CD14-positive monocyte (primary cell): ENCODE data around the gene CMSS1. TPM values are rescaled to one million over a fixed set of nuclear protein-coding genes. Genes with fewer than 3 reads are reported as not detected.

Experiments
- DNase-seq, 3 donors: peaks; one replicate each; pipeline ENCODE4 v3.0.0-alpha.2; 2011 to 2022
- H2AFZ ChIP-seq: 2 replicates; pipeline ENCODE4 v1.6.0; 2012; ENCODE audit warnings: mild to moderate bottlenecking, low read depth, low read length, inconsistent platforms; ENCODE audit not compliant: insufficient read depth, poor library complexity, severe bottlenecking
- H3K27ac ChIP-seq, 2 donors: 1 replicate in 1 of 2; 2 replicates in 1 of 2; pipeline ENCODE4 v1.5.1; 2012 to 2013; ENCODE audit warnings: low read length in 2 of 2, control low read depth in 1 of 2, inconsistent platforms in 1 of 2, low read depth in 1 of 2, mild to moderate bottlenecking in 1 of 2
- H3K27me3 ChIP-seq, 2 donors: one replicate each; pipeline versions ENCODE4 v1.6.0 to v1.6.1; 2011 to 2013; ENCODE audit warnings: low read length in 2 of 2; ENCODE audit not compliant: control insufficient read depth in 2 of 2, insufficient read depth in 2 of 2
- H3K36me3 ChIP-seq, 2 donors: replicated peaks in 1 of 2; 1 replicate in 1 of 2; 2 replicates in 1 of 2; pipeline versions ENCODE4 v1.5.1 to v1.6.1; 2012 to 2013; ENCODE audit warnings: low read length in 2 of 2, control low read depth in 1 of 2, inconsistent platforms in 1 of 2, mild to moderate bottlenecking in 1 of 2; ENCODE audit not compliant: insufficient read depth in 2 of 2, control insufficient read depth in 1 of 2
- H3K4me1 ChIP-seq, 2 donors: 1 replicate in 1 of 2; 2 replicates in 1 of 2; pipeline versions ENCODE4 v1.5.1 to v1.6.1; 2012 to 2013; ENCODE audit warnings: low read length in 2 of 2, control low read depth in 1 of 2, inconsistent platforms in 1 of 2, mild to moderate bottlenecking in 1 of 2, moderate library complexity in 1 of 2; ENCODE audit not compliant: insufficient read depth in 2 of 2, control insufficient read depth in 1 of 2
- H3K4me2 ChIP-seq: replicated peaks from 2 replicates; pipeline ENCODE3; 2012; ENCODE audit warnings: low read length, moderate library complexity, mild to moderate bottlenecking; ENCODE audit not compliant: poor library complexity, severe bottlenecking; ENCODE audit errors: extremely low read depth
- H3K4me3 ChIP-seq, 3 experiments: fragments of 200-600 bp in 1 of 3; sonication (generic) in 1 of 3; replicated peaks in 1 of 3; 1 replicate in 2 of 3; 2 replicates in 1 of 3; pipeline ENCODE4 v1.5.1; 2011 to 2013; ENCODE audit warnings: low read length in 3 of 3, mild to moderate bottlenecking in 3 of 3, control low read depth in 2 of 3, low read depth in 2 of 3, inconsistent platforms in 1 of 3, moderate library complexity in 1 of 3
- H3K79me2 ChIP-seq: 2 replicates; pipeline ENCODE4 v1.6.0; 2012; ENCODE audit warnings: mild to moderate bottlenecking, control low read depth, inconsistent platforms, low read length, moderate library complexity; ENCODE audit not compliant: insufficient read depth
- H3K9ac ChIP-seq: 2 replicates; pipeline ENCODE4 v1.6.0; 2017; ENCODE audit warnings: low read length, mild to moderate bottlenecking; ENCODE audit not compliant: insufficient read depth, poor library complexity, severe bottlenecking
- H3K9me3 ChIP-seq, 2 donors: replicated peaks in 1 of 2; 1 replicate in 1 of 2; 2 replicates in 1 of 2; pipeline versions ENCODE4 v1.5.1 to v1.6.1; 2012 to 2013; ENCODE audit warnings: low read length in 2 of 2, control low read depth in 1 of 2; ENCODE audit not compliant: control insufficient read depth in 1 of 2, insufficient read depth in 1 of 2
- H4K20me1 ChIP-seq: 2 replicates; pipeline ENCODE4 v1.6.0; 2012; ENCODE audit warnings: mild to moderate bottlenecking, low read length, control low read depth, moderate library complexity; ENCODE audit not compliant: insufficient read depth
- H3K27ac Mint-ChIP-seq, 7 donors: one replicate each; pipeline ENCODE4 v1.8.0; 2020; ENCODE audit warnings: mild to moderate bottlenecking in 7 of 7, mixed read lengths in 7 of 7, moderate library complexity in 6 of 7, inconsistent platforms in 2 of 7
- H3K27me3 Mint-ChIP-seq, 3 donors: one replicate each; pipeline ENCODE4 v1.8.0; 2021 to 2022; ENCODE audit warnings: low read depth in 3 of 3, mild to moderate bottlenecking in 3 of 3, mixed read lengths in 3 of 3, moderate library complexity in 3 of 3, inconsistent platforms in 1 of 3
- H3K36me3 Mint-ChIP-seq, 2 donors: one replicate each; pipeline ENCODE4 v1.8.0; 2020; ENCODE audit warnings: mixed read lengths in 2 of 2, inconsistent platforms in 1 of 2, mild to moderate bottlenecking in 1 of 2
- H3K4me1 Mint-ChIP-seq: one replicate; pipeline ENCODE4 v1.8.0; 2020; ENCODE audit warnings: mild to moderate bottlenecking, mixed read lengths
- H3K4me3 Mint-ChIP-seq, 2 donors: one replicate each; pipeline ENCODE4 v1.8.0; 2020; ENCODE audit warnings: mild to moderate bottlenecking in 2 of 2, mixed read lengths in 2 of 2, moderate library complexity in 1 of 2
- H3K9me3 Mint-ChIP-seq, 7 donors: one replicate each; pipeline ENCODE4 v1.8.0; 2020 to 2022; ENCODE audit warnings: mixed read lengths in 7 of 7, mild to moderate bottlenecking in 6 of 7, moderate library complexity in 6 of 7, inconsistent platforms in 2 of 7
- WGBS: methylation state at CpG from one replicate; pipeline ENCODE4 v1.1.5; 2013; ENCODE audit warnings: missing lambda C conversion rate; ENCODE audit not compliant: insufficient coverage; 5-methylcytosine and 5-hydroxymethylcytosine counted together
- intact Hi-C, 2 donors: fragments of 100-400 bp; cut with micrococcal nuclease; formaldehyde crosslinking; loops; one replicate each; pipeline versions ENCODE4 v1.15.0 to v1.15.1; 2023
- polyA plus RNA-seq, 3 donors: library from polyadenylated mRNA; depleted of rRNA in 1 of 3; unstranded in 2 of 3; stranded (reverse) in 1 of 3; fragments of 300-500 nt in 2 of 3; fragments of >200 nt in 1 of 3; fragmentation: Illumina TruSeq in 2 of 3; gene quantifications; 1 replicate in 2 of 3; 2 replicates in 1 of 3; pipeline ENCODE4 v1.2.3, GENCODE V29; 2012 to 2021
- TF ChIP-seq, protein P1 (sequence below): fragments of 200-600 bp; IDR thresholded peaks from one replicate; pipeline ENCODE4 v1.8.0; 2022; ENCODE audit warnings: antibody characterized with exemption, mild to moderate bottlenecking

The CMSS1 gene
- polyA plus RNA-seq, 3 donors, result 1.1 to 3.6 (median 2.2) TPM

DNA sequence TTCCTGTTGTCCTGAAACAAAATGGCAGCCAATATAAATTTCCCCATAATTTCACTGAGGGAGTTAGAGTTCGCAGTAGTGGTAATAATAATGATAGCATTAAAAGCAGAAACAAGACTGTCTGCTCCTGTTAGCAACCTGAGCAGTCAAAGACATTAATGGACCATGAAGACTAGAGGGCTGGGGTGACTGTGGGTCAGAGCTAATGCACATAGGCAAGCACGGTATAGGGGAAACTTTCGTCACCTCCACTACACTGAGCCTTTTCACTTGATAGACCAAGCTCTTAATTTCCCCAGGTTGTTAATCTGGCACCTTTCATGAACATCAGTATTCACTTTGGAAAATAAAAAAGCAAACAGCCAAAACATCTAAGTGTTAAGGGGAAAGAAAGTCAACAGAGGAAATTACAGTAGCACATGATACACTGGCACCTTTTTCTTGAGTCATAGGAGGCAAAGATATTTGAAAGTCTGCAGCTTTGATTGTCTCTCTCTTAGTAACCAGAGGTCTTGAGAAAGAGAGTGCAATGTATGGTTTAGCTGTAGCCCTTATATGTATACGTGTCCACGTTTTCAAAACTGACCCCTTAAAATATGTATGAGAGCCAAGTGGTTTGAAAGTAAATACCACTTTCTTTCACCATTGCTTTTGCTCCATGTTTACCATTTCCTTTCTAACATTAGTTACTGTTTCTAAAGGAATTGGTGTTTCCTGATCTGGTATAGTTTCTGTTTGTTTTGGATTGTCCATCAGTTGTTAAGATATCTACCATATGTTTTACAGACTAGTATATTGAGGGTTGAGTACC is 191.8 kb downstream of the CMSS1 start:
- no peak overlapping the region for H2AFZ ChIP-seq
- Mint-ChIP-seq H3K4me1 (no peaks in the 10 kb centered on the region), H3K9me3 (no peaks in the 10 kb centered on the region), H3K4me3 (no peak overlapping the region), H3K36me3 (no peaks in the 10 kb centered on the region), H3K27me3 (no peaks in the 10 kb centered on the region), H3K27ac (no peak overlapping the region)
- intact Hi-C loops, result no loop called here
- H3K4me3 ChIP-seq, result no peak overlapping the region
- no peak for DNase-seq
- H3K9me3 ChIP-seq, result no peaks in the 10 kb centered on the region
- H3K4me2 ChIP-seq, result no peak overlapping the region
- WGBS, result no CpG with 5 or more reads among the region's 5 CpGs
- no peaks in the 10 kb centered on the region for H4K20me1 ChIP-seq
- no peaks in the 10 kb centered on the region for H3K4me1 ChIP-seq
- H3K27me3 ChIP-seq, result no peaks in the 10 kb centered on the region
- H3K79me2 ChIP-seq, result no peaks in the 10 kb centered on the region
- TF ChIP-seq, protein P1, sequence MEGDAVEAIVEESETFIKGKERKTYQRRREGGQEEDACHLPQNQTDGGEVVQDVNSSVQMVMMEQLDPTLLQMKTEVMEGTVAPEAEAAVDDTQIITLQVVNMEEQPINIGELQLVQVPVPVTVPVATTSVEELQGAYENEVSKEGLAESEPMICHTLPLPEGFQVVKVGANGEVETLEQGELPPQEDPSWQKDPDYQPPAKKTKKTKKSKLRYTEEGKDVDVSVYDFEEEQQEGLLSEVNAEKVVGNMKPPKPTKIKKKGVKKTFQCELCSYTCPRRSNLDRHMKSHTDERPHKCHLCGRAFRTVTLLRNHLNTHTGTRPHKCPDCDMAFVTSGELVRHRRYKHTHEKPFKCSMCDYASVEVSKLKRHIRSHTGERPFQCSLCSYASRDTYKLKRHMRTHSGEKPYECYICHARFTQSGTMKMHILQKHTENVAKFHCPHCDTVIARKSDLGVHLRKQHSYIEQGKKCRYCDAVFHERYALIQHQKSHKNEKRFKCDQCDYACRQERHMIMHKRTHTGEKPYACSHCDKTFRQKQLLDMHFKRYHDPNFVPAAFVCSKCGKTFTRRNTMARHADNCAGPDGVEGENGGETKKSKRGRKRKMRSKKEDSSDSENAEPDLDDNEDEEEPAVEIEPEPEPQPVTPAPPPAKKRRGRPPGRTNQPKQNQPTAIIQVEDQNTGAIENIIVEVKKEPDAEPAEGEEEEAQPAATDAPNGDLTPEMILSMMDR, result no peak
- no peak overlapping the region for H3K27ac ChIP-seq
- H3K9ac ChIP-seq, result no peak overlapping the region
- H3K36me3 ChIP-seq, result no peaks in the 10 kb centered on the region

DNA sequence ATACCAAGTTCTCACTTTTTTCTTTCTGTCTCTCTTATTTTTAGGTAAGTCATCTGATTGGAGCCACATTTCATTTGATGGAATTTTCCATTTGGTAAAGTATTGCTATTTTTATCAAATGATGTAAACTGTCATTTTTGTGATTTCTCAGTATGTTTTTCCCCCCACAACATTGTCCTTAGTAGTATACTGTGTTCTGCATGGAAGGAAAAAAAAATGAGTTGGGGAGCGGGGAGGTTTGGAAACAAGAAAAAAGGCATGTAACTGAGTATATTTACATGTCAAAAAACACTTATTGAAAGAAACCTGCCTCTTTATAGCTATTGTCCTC is 192.4 kb downstream of the CMSS1 start:
- H3K4me3 Mint-ChIP-seq, result no peak overlapping the region
- Histone ChIP-seq H3K27ac (no peak overlapping the region), H2AFZ (no peak overlapping the region), H3K4me1 (no peaks in the 10 kb centered on the region), H3K27me3 (no peaks in the 10 kb centered on the region), H3K9ac (no peak overlapping the region), H4K20me1 (no peaks in the 10 kb centered on the region), H3K4me3 (no peak overlapping the region), H3K9me3 (no peaks in the 10 kb centered on the region), H3K4me2 (no peak overlapping the region), H3K36me3 (no peaks in the 10 kb centered on the region), H3K79me2 (no peaks in the 10 kb centered on the region)
- H3K27ac Mint-ChIP-seq, result no peak overlapping the region
- H3K9me3 Mint-ChIP-seq, result peaks cover 0 to 1% (median 0%) of the 10 kb centered on the region in 7 donors
- H3K27me3 Mint-ChIP-seq, result no peaks in the 10 kb centered on the region
- H3K36me3 Mint-ChIP-seq, result no peaks in the 10 kb centered on the region
- no peak for DNase-seq
- no peaks in the 10 kb centered on the region for H3K4me1 Mint-ChIP-seq
- WGBS, result no CpG with 5 or more reads among the region's 1 CpG
- intact Hi-C loops, result no loop called here
- TF ChIP-seq, protein P1, result no peak
